K562 (cell line): ENCODE measurements around the gene CAPRIN2. TPM values are rescaled to one million over a fixed set of nuclear protein-coding genes. Genes with fewer than 3 reads are reported as not detected.

ENCODE experiments used
- ATAC-seq: fragments of 200-7000 bp; cut with Tn5 transposase; 3 replicates; pipeline ENCODE4 v1.9.1; 2020; ENCODE audit warnings: moderate library complexity
- Bru-seq: library from RNA; stranded (reverse); fragments of 400-500 nt; gene quantifications from one replicate; lab custom pipeline; 2021; lab: Mats Ljungman, UMichigan
- BruChase-seq, 2 experiments: library from RNA; stranded (reverse); fragments of 400-500 nt; gene quantifications; one replicate each; lab custom pipeline; 2021; lab: Mats Ljungman, UMichigan
- BruUV-seq: library from RNA; stranded (reverse); fragments of 400-500 nt; replicated peaks from 2 replicates; lab custom pipeline; 2021; lab: Mats Ljungman, UMichigan
- CTCF ChIA-PET: fragments of 300-600 bp; formaldehyde crosslinking; extraction: SDS; loops from one replicate; lab custom pipeline; 2021; ENCODE audit warnings: low intra/inter-chr PET ratio; lab: Yijun Ruan, JAX
- POLR2A ChIA-PET: fragments of 300-600, 350-650 bp; sonication (Branson Sonifier 250); formaldehyde crosslinking; extraction: SDS; loops from one replicate; lab custom pipeline; 2021; ENCODE audit warnings: antibody characterized with exemption, inconsistent platforms; lab: Yijun Ruan, JAX
- DNase-seq, 4 experiments: peaks; one replicate each; pipeline versions ENCODE4 v3.0.0 to v3.0.0-alpha.2; 2011 to 2018; ENCODE audit warnings: low spot score in 3 of 4, mixed read lengths in 3 of 4; ENCODE audit errors: extremely low read depth in 1 of 4
- FAIRE-seq: peaks from 2 replicates; lab custom pipeline; 2011; peaks lifted over from hg19 to GRCh38; lab: Jason Lieb, UNC
- H2AFZ ChIP-seq: 2 replicates; pipeline ENCODE4 v1.6.0; 2011; ENCODE audit warnings: low read depth, low read length, control low read depth, inconsistent platforms
- H3K27ac ChIP-seq: fragments of 200-600 bp; 3 replicates; pipeline ENCODE4 v1.8.0; 2011; ENCODE audit warnings: low read depth, mild to moderate bottlenecking, control low read depth, inconsistent platforms, low read length, moderate library complexity, mixed read lengths; ENCODE audit errors: extremely low read depth
- H3K27me3 ChIP-seq, 2 experiments: fragments of 300-600 bp in 1 of 2; 2 replicates in 1 of 2; 3 replicates in 1 of 2; pipeline versions ENCODE4 v1.6.0 to v1.8.0; 2011; ENCODE audit warnings: inconsistent platforms in 2 of 2, low read length in 2 of 2, mild to moderate bottlenecking in 1 of 2, mixed read lengths in 1 of 2, moderate library complexity in 1 of 2; ENCODE audit not compliant: control insufficient read depth in 2 of 2, insufficient read depth in 2 of 2
- H3K36me3 ChIP-seq: fragments of 300-600 bp; 3 replicates; pipeline ENCODE4 v1.8.0; 2011; ENCODE audit warnings: mild to moderate bottlenecking, low read length, inconsistent platforms; ENCODE audit not compliant: control insufficient read depth, insufficient read depth
- H3K4me1 ChIP-seq, 2 experiments: fragments of 200-600 bp in 1 of 2; replicated peaks in 1 of 2; 2 replicates in 1 of 2; 3 replicates in 1 of 2; pipeline versions ENCODE4 v1.5.1 to v1.8.0; 2011; ENCODE audit warnings: inconsistent platforms in 2 of 2, low read length in 2 of 2, mild to moderate bottlenecking in 1 of 2, mixed read lengths in 1 of 2, moderate library complexity in 1 of 2; ENCODE audit not compliant: control insufficient read depth in 2 of 2, insufficient read depth in 2 of 2
- H3K4me2 ChIP-seq: 2 replicates; pipeline ENCODE4 v1.6.1; 2011; ENCODE audit warnings: low read length, control low read depth, inconsistent platforms, mixed read lengths; ENCODE audit not compliant: insufficient read depth
- H3K4me3 ChIP-seq: fragments of 200-600 bp; sonication (generic), shearing (Covaris generic); 2 replicates; pipeline ENCODE4 v1.5.1; 2016; ENCODE audit warnings: control low read depth, inconsistent platforms
- H3K79me2 ChIP-seq: fragments of 200-600 bp; 3 replicates; pipeline ENCODE4 v1.8.0; 2011; ENCODE audit warnings: low read length, inconsistent platforms; ENCODE audit not compliant: control insufficient read depth, insufficient read depth
- H3K9ac ChIP-seq, 2 experiments: 2 replicates each; pipeline versions ENCODE4 v1.6.0 to v1.6.1; 2011; ENCODE audit warnings: low read depth in 2 of 2, low read length in 2 of 2, control low read depth in 1 of 2, inconsistent platforms in 1 of 2, mild to moderate bottlenecking in 1 of 2, mixed read lengths in 1 of 2; ENCODE audit not compliant: insufficient read depth in 1 of 2
- H3K9me1 ChIP-seq: one replicate; pipeline ENCODE4 v1.6.0; 2011; ENCODE audit warnings: inconsistent platforms, mild to moderate bottlenecking, low read length, moderate library complexity; ENCODE audit not compliant: control insufficient read depth, insufficient read depth
- H3K9me3 ChIP-seq: replicated peaks from 2 replicates; pipeline ENCODE4 v1.5.1; 2011; ENCODE audit warnings: low read depth, low read length, inconsistent platforms; ENCODE audit not compliant: control insufficient read depth, insufficient read depth
- H4K20me1 ChIP-seq: replicated peaks from 2 replicates; pipeline ENCODE4 v1.6.1; 2011; ENCODE audit warnings: low read length, inconsistent platforms, mixed read lengths; ENCODE audit not compliant: control insufficient read depth, insufficient read depth
- CBFB ChIP-seq: sonication (generic); formaldehyde crosslinking; IDR thresholded peaks from 2 replicates; pipeline ENCODE4 v1.4.0; 2020; ENCODE audit warnings: mild to moderate bottlenecking, missing genetic modification reagents
- ETV1 ChIP-seq: fragments of 450-650 bp; conservative IDR thresholded peaks from 2 replicates; pipeline ENCODE4 v1.6.1; 2016; ENCODE audit warnings: missing genetic modification characterization, control low read depth, low read depth, missing compliant biosample characterization
- GABPB1 ChIP-seq: sonication (generic); formaldehyde crosslinking; IDR thresholded peaks from 2 replicates; pipeline ENCODE4 v1.8.0; 2022; ENCODE audit warnings: mild to moderate bottlenecking, missing genetic modification reagents
- HCFC1 ChIP-seq: IDR thresholded peaks from 2 replicates; pipeline ENCODE4 v1.6.1; 2012; ENCODE audit warnings: low read depth, low read length, improper control_type of control experiment
- HNRNPK ChIP-seq: fragments of 200-400 bp; formaldehyde crosslinking; IDR thresholded peaks from one replicate; pipeline ENCODE4 v1.6.1; 2018; ENCODE audit warnings: mild to moderate bottlenecking, low read depth, low read length; ENCODE audit not compliant: poor library complexity, severe bottlenecking
- JUND ChIP-seq, 2 experiments: IDR thresholded peaks; 2 replicates in 1 of 2; 3 replicates in 1 of 2; pipeline ENCODE4 v1.6.1; 2011; ENCODE audit warnings: borderline replicate concordance in 2 of 2, low read depth in 2 of 2, low read length in 2 of 2, improper control_type of control experiment in 1 of 2, missing biosample characterization in 1 of 2, missing genetic modification characterization in 1 of 2, missing genetic modification reagents in 1 of 2
- TAL1 ChIP-seq: fragments of 450-650 bp; IDR thresholded peaks from 2 replicates; pipeline ENCODE4 v1.6.1; 2016; ENCODE audit warnings: mild to moderate bottlenecking
- TRIM24 ChIP-seq, 2 experiments: fragments of 450-650 bp; IDR thresholded peaks; 2 replicates each; pipeline ENCODE4 v1.6.1; 2016
- ZBTB33 ChIP-seq: sonication (generic); formaldehyde crosslinking; IDR thresholded peaks from 2 replicates; pipeline ENCODE4 v1.8.1; 2023; ENCODE audit warnings: mild to moderate bottlenecking, missing genetic modification reagents
- ZEB2 ChIP-seq: fragments of 450-650 bp; IDR thresholded peaks from 2 replicates; pipeline ENCODE4 v1.6.1; 2016
- ZNF274 ChIP-seq: IDR thresholded peaks from 2 replicates; pipeline ENCODE4 v1.6.1; 2011; ENCODE audit warnings: low read depth, mild to moderate bottlenecking, low read length, moderate library complexity, borderline replicate concordance
- ZNF395 ChIP-seq: fragments of 200-800 bp; sonication (Bioruptor generic); IDR thresholded peaks from 2 replicates; pipeline ENCODE4 v1.6.1; 2017; ENCODE audit warnings: missing genetic modification characterization, missing compliant biosample characterization
- WGBS: fragments of 100-300 bp; shearing (Covaris generic); methylation state at CpG from one replicate; pipeline ENCODE4 v1.1.6; 2016; ENCODE audit warnings: low coverage, mixed read lengths; ENCODE audit not compliant: insufficient coverage; ENCODE audit errors: missing lambda C conversion rate; 5-methylcytosine and 5-hydroxymethylcytosine counted together
- in situ Hi-C: fragments of 300-500 bp; cut with MboI; formaldehyde crosslinking; loops from 4 replicates; pipeline ENCODE4 v1.15.0; 2018; ENCODE audit warnings: inconsistent platforms, mixed read lengths
- intact Hi-C: fragments of 100-400 bp; cut with micrococcal nuclease; formaldehyde crosslinking; loops from 2 replicates; pipeline ENCODE4 v1.14.2; 2022
- long read RNA-seq, 3 experiments: library from polyadenylated mRNA in 2 of 3; library from RNA in 1 of 3; unstranded in 2 of 3; stranded (forward) in 1 of 3; transcript quantifications; one replicate each; pipeline ENCODE4 v2.0.0, GENCODE V29; 2019 to 2022
- polyA minus RNA-seq, 3 experiments: library from RNA; depleted of rRNA, polyadenylated mRNA; stranded (reverse); fragments of >200 nt; gene quantifications; 2 replicates each; pipeline ENCODE4 v1.2.3, GENCODE V29; 2011
- polyA plus RNA-seq, 8 experiments: library from polyadenylated mRNA; depleted of rRNA in 4 of 8; stranded (reverse) in 5 of 8; unstranded in 3 of 8; fragments of >200 nt; fragmentation: Nextera tagmentation in 2 of 8; fragmentation: Illumina TruSeq in 1 of 8; extraction: Ambion mirVana in 2 of 8; extraction: Trizol in 1 of 8; gene quantifications; 2 replicates each; pipeline versions ENCODE4 v1.2.1 to v1.2.3, GENCODE V29; 2011 to 2014; ENCODE audit warnings: inconsistent platforms in 1 of 8, missing spikeins in 1 of 8
- total RNA-seq, 7 experiments: library from RNA; depleted of rRNA in 6 of 7; stranded (reverse); fragments of >200 nt in 6 of 7; fragmentation: Illumina TruSeq in 2 of 7; extraction: Trizol in 2 of 7; gene quantifications; 2 replicates each; pipeline versions ENCODE4 v1.2.1 to v1.2.3, GENCODE V29; 2011 to 2021; ENCODE audit warnings: low replicate concordance in 1 of 7

Gene CAPRIN2
- 22.1 and 98.5 TPM in 2 replicates for total RNA-seq (2011; cell fraction: chromatin; rRNA removed; ENCODE audit: low replicate concordance)
- 8.2 and 17.9 TPM in 2 replicates for total RNA-seq (2011; cell fraction: nucleolus; rRNA removed)
- 28.2 and 33.9 TPM in 2 replicates for total RNA-seq (2011; cell fraction: nucleoplasm; rRNA removed)
- total RNA-seq (2014; rRNA removed) (5.3 and 6.7 TPM in 2 replicates), total RNA-seq (2014; rRNA removed; fragmentation: Illumina TruSeq; extraction: Trizol) (8.9 and 10.0 TPM in 2 replicates), total RNA-seq (2015; rRNA removed; fragmentation: Illumina TruSeq; extraction: Trizol) (8.2 and 9.4 TPM in 2 replicates), total RNA-seq (2021) (7.4 and 8.3 TPM in 2 replicates), polyA plus RNA-seq (2011; rRNA removed) (12.3 and 14.5 TPM in 2 replicates), polyA plus RNA-seq (2014; fragmentation: Illumina TruSeq; extraction: Trizol) (11.1 and 12.3 TPM in 2 replicates), polyA plus RNA-seq (2014; fragmentation: Nextera tagmentation; extraction: Ambion mirVana) (1 to 10 TPM; 2.3 to 3.4 TPM), polyA plus RNA-seq (2014; rRNA removed) (8.8 and 9.4 TPM in 2 replicates), polyA minus RNA-seq (2011; rRNA and poly(A)+ RNA removed) (10.8 and 12.1 TPM in 2 replicates), Bru-seq, nascent RNA (percentile 66 among the genes with signal in this experiment), BruChase-seq, experiment 1, labeled RNA remaining after a 2-hour chase (percentile 70 among the genes with signal in this experiment), BruChase-seq, experiment 2, labeled RNA remaining after a 6-hour chase (percentile 75 among the genes with signal in this experiment)
- polyA plus RNA-seq (2011; cell fraction: cytosol; rRNA removed) = 3.6 and 6.2 TPM in 2 replicates
- polyA plus RNA-seq (2011; cell fraction: nucleus; rRNA removed) = 38.3 and 43.2 TPM in 2 replicates
- polyA plus RNA-seq (2012) = 5.6 and 10.0 TPM in 2 replicates
- polyA minus RNA-seq (2011; cell fraction: cytosol; rRNA and poly(A)+ RNA removed) = 2.9 and 6.1 TPM in 2 replicates
- 8.9 and 16.7 TPM in 2 replicates for polyA minus RNA-seq (2011; cell fraction: nucleus; rRNA and poly(A)+ RNA removed)
- long read RNA-seq, experiment 1, partial matches to known transcripts = 3 of 6 reads
- long read RNA-seq, experiment 1, other reads (novel, unspliced or antisense) = 3 of 6 reads
- long read RNA-seq, experiment 2, partial matches to known transcripts = 1 of 3 reads
- long read RNA-seq, experiment 2, other reads (novel, unspliced or antisense) = 1 of 3 reads
- long read RNA-seq, experiment 3 = 0 reads

- peak within 1 kb of the TSS; percentile 95 for H2AFZ ChIP-seq
- CTCF ChIA-PET = no interaction called here
- H3K4me2 ChIP-seq = peak within 1 kb of the TSS; percentile 92
- no TSS peak for BruUV-seq
- no peaks in the 10 kb centered on the region for H3K9me3 ChIP-seq
- H3K79me2 ChIP-seq = peaks cover 12% of the 10 kb centered on the region; the same call in 1 of the 3 replicates
- POLR2A ChIA-PET = interaction anchor here (1.1 to 1.2 kb wide), 2 partner anchors 20 to 59 kb away, joined by 3 read pairs; partner anchors contain the start of gene IPO8
- ATAC-seq (peak; percentile 95), FAIRE-seq (peak; percentile 58), DNase-seq (peak; percentile 89 to 97 (median 90))
- intact Hi-C loops (loop anchor here (2.0 kb wide), 3 partner anchors 42 to 60 kb away; partner anchors contain the start of gene IPO8), in situ Hi-C loops (no loop called here)
- H3K4me3 ChIP-seq = peak within 1 kb of the TSS; percentile 64
- H3K27ac ChIP-seq = peak within 1 kb of the TSS; percentile 71
- H3K4me1 ChIP-seq = peaks cover 16 to 34% of the 10 kb centered on the region in 2 experiments; a peak in 3 of 5 replicates
- H3K9me1 ChIP-seq = no peaks in the 10 kb centered on the region
- 3% methylated on average over 15 of the region's 72 CpGs for WGBS
- no peaks in the 10 kb centered on the region for H4K20me1 ChIP-seq
- H3K9ac ChIP-seq = peak within 1 kb of the TSS; percentile 57 to 91
- H3K36me3 ChIP-seq = no peaks in the 10 kb centered on the region
- H3K27me3 ChIP-seq = no peaks in the 10 kb centered on the region
- TF ChIP-seq ZBTB33 = peak; percentile 39; the same call in 1 of the 2 replicates
- TF ChIP-seq HNRNPK = peak; percentile 85
- TF ChIP-seq TRIM24 (IDR thresholded peaks at IDR 0.05) = peak in 1 of 2 experiments; percentile 61; a peak in 2 of 4 replicates
- TF ChIP-seq ZEB2 = peak; percentile 77
- TF ChIP-seq JUND (IDR thresholded peaks at IDR 0.05; ENCODE audit: borderline replicate concordance, low read depth, low read length) = peak; percentile 36; the same call in 1 of the 2 replicates
- TF ChIP-seq JUND (tag; IDR thresholded peaks at IDR 0.05; ENCODE audit: borderline replicate concordance, low read depth, low read length) = peak; percentile 23; the same call in 1 of the 3 replicates
- TF ChIP-seq TAL1 = 0 out of 2 replicates have a peak, but pooled peaks have one; percentile 18
- TF ChIP-seq ZNF274 = peak; percentile 40; the same call in 1 of the 2 replicates
- 0 out of 2 replicates have a peak, but pooled peaks have one; percentile 65 for TF ChIP-seq ZNF395
- TF ChIP-seq CBFB (CRISPR knock-in tag) = 0 out of 2 replicates have a peak, but pooled peaks have one; percentile 27
- peak; percentile 78; the same call in 1 of the 2 replicates for TF ChIP-seq GABPB1
- peak; percentile 82 for TF ChIP-seq ETV1 (tag)
- TF ChIP-seq HCFC1 = peak; percentile 42; the same call in 1 of the 2 replicates
Measured at GRCh38 chr12:30754750-30755394, at the start of gene CAPRIN2. CAPRIN2 (minus strand) TSS chr12:30754951; CDS start chr12:30753520, 1,431 bp downstream.
